SU-DHL-6 (cell line): ENCODE results near the gene BTAF1.

Experiments used
- H2AFZ ChIP-seq: fragments of 200-600 bp; sonication (generic); 2 replicates; pipeline ENCODE4 v1.6.1; 2014; ENCODE audit warnings: low read depth, mild to moderate bottlenecking, moderate library complexity, mixed read lengths, antibody characterized with exemption, low read length; ENCODE audit not compliant: severe bottlenecking
- H3F3A ChIP-seq: fragments of 200-600 bp; shearing (Covaris generic); 2 replicates; pipeline ENCODE4 v1.6.0; 2016; ENCODE audit warnings: antibody characterized with exemption, mild to moderate bottlenecking; ENCODE audit not compliant: insufficient read depth
- H3K27ac ChIP-seq: fragments of 200-600 bp; sonication (generic); 2 replicates; pipeline ENCODE4 v1.5.1; 2016; ENCODE audit warnings: low read depth, mild to moderate bottlenecking, low read length, moderate library complexity, mixed read lengths
- H3K27me3 ChIP-seq: fragments of 200-600 bp; sonication (generic), shearing (Covaris generic); 2 replicates; pipeline ENCODE4 v1.6.0; 2014; ENCODE audit warnings: mild to moderate bottlenecking, low read length
- H3K36me3 ChIP-seq: fragments of 200-600 bp; sonication (generic); 2 replicates; pipeline ENCODE4 v1.6.1; 2014; ENCODE audit warnings: mild to moderate bottlenecking, low read length, mixed read lengths
- H3K4me2 ChIP-seq: fragments of 300-600, 200-600 bp; shearing (Covaris generic), sonication (generic); 2 replicates; pipeline ENCODE4 v1.6.0; 2014; ENCODE audit warnings: low read length, low read depth, mild to moderate bottlenecking; ENCODE audit not compliant: poor library complexity, severe bottlenecking
- H3K4me3 ChIP-seq: fragments of 200-600 bp; sonication (generic); 2 replicates; pipeline ENCODE4 v1.5.1; 2014; ENCODE audit warnings: antibody characterized with exemption, low read length, mild to moderate bottlenecking, mixed read lengths; ENCODE audit not compliant: insufficient read depth, poor library complexity, severe bottlenecking
- H3K79me2 ChIP-seq: fragments of 200-600 bp; sonication (generic); 2 replicates; pipeline ENCODE4 v1.6.1; 2014; ENCODE audit warnings: mild to moderate bottlenecking, low read length, moderate library complexity; ENCODE audit not compliant: insufficient read depth
- H3K9ac ChIP-seq: fragments of 200-600 bp; sonication (generic); 2 replicates; pipeline ENCODE4 v1.7.0; 2014; ENCODE audit warnings: mild to moderate bottlenecking, low read length
- H3K9me2 ChIP-seq: fragments of 200-600 bp; sonication (generic); replicated peaks from 2 replicates; pipeline ENCODE4 v1.6.1; 2014; ENCODE audit warnings: low read length; ENCODE audit not compliant: insufficient read depth
- H3K9me3 ChIP-seq: fragments of 200-600 bp; sonication (generic); 2 replicates; pipeline ENCODE4 v1.6.1; 2014; ENCODE audit warnings: low read length, mixed read lengths; ENCODE audit not compliant: insufficient read depth
- H4K20me1 ChIP-seq: fragments of 200-600 bp; sonication (generic); 2 replicates; pipeline ENCODE4 v1.6.1; 2014; ENCODE audit warnings: low read depth, mild to moderate bottlenecking, antibody characterized with exemption, low read length, moderate library complexity, mixed read lengths
- CTCF ChIP-seq: fragments of 200-600 bp; sonication (generic); IDR thresholded peaks from one replicate; pipeline ENCODE4 v1.5.1; 2017; ENCODE audit warnings: antibody characterized with exemption, mild to moderate bottlenecking, low read length, moderate library complexity; ENCODE audit not compliant: insufficient read depth, poor library complexity, severe bottlenecking
- EZH2phosphoT487 ChIP-seq: fragments of 200-600 bp; sonication (generic), shearing (Covaris generic); conservative IDR thresholded peaks from 2 replicates; pipeline ENCODE4 v1.6.1; 2018; ENCODE audit warnings: mild to moderate bottlenecking, antibody characterized with exemption, low read length, moderate library complexity, mixed read lengths

BTAF1 gene

GRCh38 chr10:92001581-92001980 is 78.0 kb downstream of the BTAF1 start:
- Histone ChIP-seq H2AFZ (no peak overlapping the region), H3F3A (no peaks in the 10 kb centered on the region), H3K4me2 (no peak overlapping the region), H3K27ac (no peak overlapping the region), H3K36me3 (peaks cover 53% of the 10 kb centered on the region), H4K20me1 (no peaks in the 10 kb centered on the region), H3K79me2 (no peaks in the 10 kb centered on the region), H3K27me3 (no peaks in the 10 kb centered on the region), H3K9me2 (no peaks in the 10 kb centered on the region), H3K9me3 (no peaks in the 10 kb centered on the region), H3K4me3 (no peak overlapping the region), H3K9ac (no peak overlapping the region)
- no peak for TF ChIP-seq EZH2phosphoT487
- TF ChIP-seq CTCF: no peak

GRCh38 chr10:92001995-92002394 is 78.4 kb downstream of the BTAF1 start:
- H3K9me2 ChIP-seq: no peaks in the 10 kb centered on the region
- no peaks in the 10 kb centered on the region for H3K9me3 ChIP-seq
- no peak overlapping the region for H3K27ac ChIP-seq
- H3K27me3 ChIP-seq: no peaks in the 10 kb centered on the region
- no peak overlapping the region for H3K9ac ChIP-seq
- H3K36me3 ChIP-seq: peaks cover 51% of the 10 kb centered on the region
- H3K4me2 ChIP-seq: no peak overlapping the region
- no peak overlapping the region for H3K4me3 ChIP-seq
- H3F3A ChIP-seq: no peaks in the 10 kb centered on the region
- no peak for TF ChIP-seq EZH2phosphoT487
- TF ChIP-seq CTCF: no peak
- H2AFZ ChIP-seq: no peak overlapping the region
- H3K79me2 ChIP-seq: no peaks in the 10 kb centered on the region
- H4K20me1 ChIP-seq: no peaks in the 10 kb centered on the region

DNA sequence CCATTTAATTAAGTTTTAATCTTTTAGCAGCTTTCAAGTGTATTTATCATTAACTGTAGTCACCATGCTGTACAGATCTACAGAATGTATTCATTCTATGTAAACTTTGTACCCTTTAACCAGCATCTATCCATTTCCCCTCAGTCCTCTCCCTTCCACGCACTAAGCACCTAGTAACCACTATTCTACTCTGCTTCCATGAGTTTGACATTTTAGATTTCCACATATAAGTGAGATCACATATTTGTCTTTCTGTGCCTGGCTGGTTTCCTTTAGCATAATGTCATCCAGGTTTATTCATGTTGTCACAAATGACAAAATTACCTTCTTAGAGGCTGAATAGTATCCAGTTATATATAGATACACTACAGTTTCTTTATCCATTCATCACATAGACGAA is 79.7 kb downstream of the BTAF1 start:
- Histone ChIP-seq H3K79me2 (no peaks in the 10 kb centered on the region), H3K9ac (no peak overlapping the region), H3K27me3 (no peaks in the 10 kb centered on the region), H3K36me3 (peaks cover 39% of the 10 kb centered on the region), H3K4me3 (no peak overlapping the region), H2AFZ (no peak overlapping the region), H3K4me2 (no peak overlapping the region), H3K9me2 (no peaks in the 10 kb centered on the region), H3F3A (no peaks in the 10 kb centered on the region), H4K20me1 (no peaks in the 10 kb centered on the region), H3K27ac (no peak overlapping the region), H3K9me3 (no peaks in the 10 kb centered on the region)
- TF ChIP-seq EZH2phosphoT487: no peak

DNA sequence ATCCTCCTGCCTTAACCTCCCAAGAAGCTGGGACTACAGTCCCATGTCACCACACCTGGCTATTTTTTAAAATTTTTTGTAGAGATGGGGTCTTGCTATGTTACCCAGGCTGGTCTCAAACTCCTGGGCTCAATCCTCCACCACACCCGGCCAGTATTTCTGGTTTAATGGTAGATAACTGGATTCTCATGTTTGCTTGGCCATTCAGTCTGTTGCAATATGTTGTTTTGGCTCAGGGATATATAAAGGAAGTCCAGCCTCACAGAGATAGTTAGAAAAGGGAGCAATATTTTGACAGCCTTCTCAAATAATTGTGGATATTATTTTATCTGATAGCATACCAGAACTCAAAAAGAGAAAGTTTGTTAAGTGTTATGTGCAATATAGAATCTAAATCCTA is 82.4 kb downstream of the BTAF1 start:
- no peaks in the 10 kb centered on the region for H3K27me3 ChIP-seq
- no peaks in the 10 kb centered on the region for H3K79me2 ChIP-seq
- H3K36me3 ChIP-seq: peaks cover 36% of the 10 kb centered on the region
- TF ChIP-seq CTCF (no peak), EZH2phosphoT487 (no peak)
- H3K27ac ChIP-seq: no peak overlapping the region
- H3K9ac ChIP-seq: no peak overlapping the region
- H3K4me2 ChIP-seq: no peak overlapping the region
- H3K9me2 ChIP-seq: no peaks in the 10 kb centered on the region
- no peaks in the 10 kb centered on the region for H4K20me1 ChIP-seq
- no peak overlapping the region for H2AFZ ChIP-seq
- H3K4me3 ChIP-seq: no peak overlapping the region
- no peaks in the 10 kb centered on the region for H3K9me3 ChIP-seq
- no peaks in the 10 kb centered on the region; the same call in 1 of the 2 replicates for H3F3A ChIP-seq
